HFFc6 (cell line): ENCODE measurements around the gene TKFC. TPM values are rescaled to one million over a fixed set of nuclear protein-coding genes. Genes with fewer than 3 reads are reported as not detected.

Source experiments
- DNase-seq: peaks from one replicate; pipeline ENCODE4 v3.0.0-alpha.2; 2018
- H3K27ac Mint-ChIP-seq: 2 replicates; pipeline ENCODE4 v1.8.0; 2020; ENCODE audit warnings: mild to moderate bottlenecking, mixed read lengths
- H3K27me3 Mint-ChIP-seq: 2 replicates; pipeline ENCODE4 v1.8.0; 2021; ENCODE audit warnings: mild to moderate bottlenecking, moderate library complexity, mixed read lengths; ENCODE audit not compliant: insufficient read depth
- H3K36me3 Mint-ChIP-seq: 2 replicates; pipeline ENCODE4 v1.8.0; 2021; ENCODE audit warnings: low read depth, mixed read lengths
- H3K4me1 Mint-ChIP-seq: 2 replicates; pipeline ENCODE4 v1.8.0; 2020; ENCODE audit warnings: low read depth, mixed read lengths
- H3K4me3 Mint-ChIP-seq: 2 replicates; pipeline ENCODE4 v1.8.0; 2020; ENCODE audit warnings: mild to moderate bottlenecking, moderate library complexity, mixed read lengths
- H3K9me3 Mint-ChIP-seq: 2 replicates; pipeline ENCODE4 v1.8.0; 2020; ENCODE audit warnings: mild to moderate bottlenecking, mixed read lengths
- total RNA-seq, 6 experiments: library from RNA; stranded (reverse); fragmentation: NEBNext Ultra II Directional; extraction: Animal tissue kit (Norgen Biotek cat#: 25700); gene quantifications; 2 replicates in 1 of 6; 3 replicates in 5 of 6; pipeline ENCODE4 v1.2.3, GENCODE V29; 2021
- TF ChIP-seq, protein P1 (sequence below): fragments of 200-600 bp; sonication (generic); IDR thresholded peaks from 2 replicates; pipeline ENCODE4 v1.5.0; 2021; ENCODE audit warnings: antibody characterized with exemption, mild to moderate bottlenecking

TKFC gene
- total RNA-seq, 6 experiments from 2014 or later, result 27.3 to 43.0 (median 31.8) TPM

DNA sequence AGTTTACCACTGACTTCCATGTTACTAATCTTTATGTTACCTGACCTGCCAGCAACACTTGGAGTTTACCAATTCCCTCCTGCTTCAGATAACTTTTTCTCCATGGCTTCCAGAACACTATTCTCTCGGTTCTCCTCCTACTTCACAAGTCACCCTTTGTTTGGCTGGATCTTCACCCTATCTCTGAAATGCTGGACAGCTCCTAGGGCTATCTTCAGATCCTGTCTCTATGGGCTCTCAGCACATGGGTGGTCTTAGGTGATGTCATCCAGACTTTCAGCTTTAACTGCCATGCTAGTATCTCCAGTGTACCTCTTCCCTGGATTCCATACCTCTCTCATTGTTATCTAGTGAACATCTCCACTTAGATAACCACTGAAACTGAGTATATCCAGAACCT lies 25.7 kb upstream of the TKFC start:
- H3K36me3 Mint-ChIP-seq, result peaks cover 6% of the 10 kb centered on the region; the same call in 1 of the 2 replicates
- DNase-seq, result no peak
- no peaks in the 10 kb centered on the region; the same call in 1 of the 2 replicates for H3K27me3 Mint-ChIP-seq
- no peak overlapping the region for H3K27ac Mint-ChIP-seq
- TF ChIP-seq, protein P1, sequence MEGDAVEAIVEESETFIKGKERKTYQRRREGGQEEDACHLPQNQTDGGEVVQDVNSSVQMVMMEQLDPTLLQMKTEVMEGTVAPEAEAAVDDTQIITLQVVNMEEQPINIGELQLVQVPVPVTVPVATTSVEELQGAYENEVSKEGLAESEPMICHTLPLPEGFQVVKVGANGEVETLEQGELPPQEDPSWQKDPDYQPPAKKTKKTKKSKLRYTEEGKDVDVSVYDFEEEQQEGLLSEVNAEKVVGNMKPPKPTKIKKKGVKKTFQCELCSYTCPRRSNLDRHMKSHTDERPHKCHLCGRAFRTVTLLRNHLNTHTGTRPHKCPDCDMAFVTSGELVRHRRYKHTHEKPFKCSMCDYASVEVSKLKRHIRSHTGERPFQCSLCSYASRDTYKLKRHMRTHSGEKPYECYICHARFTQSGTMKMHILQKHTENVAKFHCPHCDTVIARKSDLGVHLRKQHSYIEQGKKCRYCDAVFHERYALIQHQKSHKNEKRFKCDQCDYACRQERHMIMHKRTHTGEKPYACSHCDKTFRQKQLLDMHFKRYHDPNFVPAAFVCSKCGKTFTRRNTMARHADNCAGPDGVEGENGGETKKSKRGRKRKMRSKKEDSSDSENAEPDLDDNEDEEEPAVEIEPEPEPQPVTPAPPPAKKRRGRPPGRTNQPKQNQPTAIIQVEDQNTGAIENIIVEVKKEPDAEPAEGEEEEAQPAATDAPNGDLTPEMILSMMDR, result no peak
- H3K4me1 Mint-ChIP-seq, result no peaks in the 10 kb centered on the region
- H3K9me3 Mint-ChIP-seq, result no peaks in the 10 kb centered on the region
- no peak overlapping the region for H3K4me3 Mint-ChIP-seq

DNA sequence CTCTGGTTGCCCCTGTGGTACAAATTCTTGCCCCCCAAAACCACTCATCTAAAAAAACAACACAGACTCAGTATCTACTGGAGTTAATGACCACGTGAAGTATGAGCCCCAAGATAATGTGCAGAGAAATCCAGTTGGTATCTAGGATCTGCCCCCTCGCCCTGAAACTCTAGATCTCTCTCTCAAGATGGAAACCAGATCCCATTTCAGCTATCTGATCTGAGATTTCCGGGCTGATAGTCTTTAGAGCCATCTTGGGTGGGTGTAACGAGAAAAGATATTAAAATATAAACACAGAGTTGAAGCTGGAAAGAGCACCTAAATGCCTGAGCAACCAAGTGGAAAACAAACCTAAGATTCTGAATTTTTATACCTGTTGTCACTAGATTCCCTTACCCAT lies 23.9 kb upstream of the TKFC start:
- Mint-ChIP-seq H3K36me3 (peaks cover 5% of the 10 kb centered on the region), H3K27ac (no peak overlapping the region)

DNA sequence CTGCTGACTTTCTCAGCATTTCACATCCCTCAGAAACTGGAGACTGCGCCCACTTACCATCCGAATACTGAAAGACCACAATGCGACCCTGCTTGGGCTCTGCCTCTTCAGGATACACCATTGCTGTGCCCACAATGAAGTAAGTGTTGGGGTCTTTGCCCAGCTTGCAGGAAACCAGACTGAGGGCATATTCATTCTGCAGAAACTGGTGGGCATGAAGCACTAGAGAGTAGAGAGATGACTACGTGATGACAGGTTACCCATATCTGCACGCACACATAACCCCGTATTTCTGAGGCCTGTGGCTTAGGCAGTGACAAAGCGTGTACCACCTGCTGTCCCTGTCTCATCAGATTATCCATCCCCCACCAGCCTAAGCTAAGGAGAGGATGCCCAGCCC lies 23.3 kb upstream of the TKFC start:
- H3K4me3 Mint-ChIP-seq, result no peak overlapping the region
- no peak overlapping the region for H3K27ac Mint-ChIP-seq
- H3K4me1 Mint-ChIP-seq, result no peaks in the 10 kb centered on the region
- TF ChIP-seq, protein P1, result no peak
- peaks cover 5% of the 10 kb centered on the region for H3K36me3 Mint-ChIP-seq
- DNase-seq, result no peak
- no peaks in the 10 kb centered on the region for H3K27me3 Mint-ChIP-seq
- H3K9me3 Mint-ChIP-seq, result no peaks in the 10 kb centered on the region

More for the DNA sequence above, 23.9 kb upstream of the TKFC start:
- no peaks in the 10 kb centered on the region for H3K9me3 Mint-ChIP-seq
- TF ChIP-seq, protein P1, result no peak
- H3K27me3 Mint-ChIP-seq, result no peaks in the 10 kb centered on the region; the same call in 1 of the 2 replicates
- no peak overlapping the region for H3K4me3 Mint-ChIP-seq
- no peak for DNase-seq
- no peaks in the 10 kb centered on the region for H3K4me1 Mint-ChIP-seq

DNA sequence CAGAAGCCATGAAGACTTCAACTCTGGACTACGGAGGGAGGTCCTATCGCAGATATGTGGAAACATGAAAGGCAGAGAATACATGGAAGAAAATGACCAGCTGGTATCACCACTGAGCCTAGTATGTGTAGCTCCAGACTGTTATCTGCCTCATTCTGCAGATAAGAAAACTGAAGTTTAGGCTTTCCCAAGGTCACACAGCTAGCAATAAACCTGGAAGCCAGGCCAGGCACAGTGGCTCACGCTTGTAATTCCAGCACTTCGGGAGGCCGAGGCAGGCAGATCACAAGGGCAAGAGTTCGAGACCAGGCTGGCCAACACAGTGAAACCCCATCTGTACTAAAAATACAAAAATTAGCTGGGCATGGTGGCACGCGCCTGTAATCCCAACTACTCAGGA lies 22.3 kb upstream of the TKFC start:
- Mint-ChIP-seq H3K4me3 (no peak overlapping the region), H3K4me1 (no peaks in the 10 kb centered on the region), H3K27ac (no peak overlapping the region), H3K9me3 (no peaks in the 10 kb centered on the region), H3K36me3 (peaks cover 10% of the 10 kb centered on the region), H3K27me3 (no peaks in the 10 kb centered on the region)
- TF ChIP-seq, protein P1, result no peak
- no peak for DNase-seq

DNA sequence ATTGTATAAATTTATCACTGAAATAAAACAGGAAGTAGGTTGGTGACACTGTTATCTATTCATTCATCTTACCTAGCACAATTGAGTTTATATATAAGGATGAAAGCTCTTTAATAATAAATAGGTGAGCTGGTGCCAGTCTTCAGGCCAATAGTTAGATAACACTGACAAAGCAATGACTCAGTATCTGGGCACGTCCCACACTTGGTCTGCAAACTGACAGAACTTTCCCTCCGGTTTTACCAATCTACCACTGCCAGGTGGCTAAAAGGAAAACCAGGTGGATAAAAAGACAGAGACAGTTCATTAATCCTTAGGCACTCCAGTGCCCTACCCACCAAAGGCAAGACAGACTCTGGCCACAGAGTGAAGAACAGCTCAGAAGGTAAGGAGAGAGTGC lies 17.8 kb upstream of the TKFC start:
- Mint-ChIP-seq H3K27ac (peak overlapping the region; percentile 24; the same call in 1 of the 2 replicates), H3K9me3 (no peaks in the 10 kb centered on the region), H3K4me1 (no peaks in the 10 kb centered on the region), H3K36me3 (peaks cover 16% of the 10 kb centered on the region), H3K4me3 (no peak overlapping the region), H3K27me3 (peaks cover 1% of the 10 kb centered on the region)
- TF ChIP-seq, protein P1, result no peak
- DNase-seq, result no peak
